WTC11 (cell line): ENCODE measurements around the gene ARL1. TPM values are rescaled to one million over a fixed set of nuclear protein-coding genes. Genes with fewer than 3 reads are reported as not detected.

Source experiments
- ATF3 ChIP-seq: sonication (generic); formaldehyde crosslinking; conservative IDR thresholded peaks from 2 replicates; pipeline ENCODE4 v1.8.1; 2022; ENCODE audit warnings: mild to moderate bottlenecking, missing genetic modification reagents
- ELF4 ChIP-seq: sonication (generic); formaldehyde crosslinking; IDR thresholded peaks from 2 replicates; pipeline ENCODE4 v1.8.1; 2022; ENCODE audit warnings: low read depth, mild to moderate bottlenecking, moderate library complexity, missing genetic modification reagents
- ERG ChIP-seq: fragments of 250-450 bp; sonication (Bioruptor Pico); IDR thresholded peaks from 2 replicates; pipeline ENCODE4 v1.8.0; 2021; ENCODE audit warnings: mild to moderate bottlenecking
- ETV6 ChIP-seq: sonication (generic); formaldehyde crosslinking; IDR thresholded peaks from 2 replicates; pipeline ENCODE4 v1.8.1; 2022; ENCODE audit warnings: mild to moderate bottlenecking, missing genetic modification reagents
- GTF2I ChIP-seq: fragments of 250-450 bp; sonication (Bioruptor Pico); conservative IDR thresholded peaks from 2 replicates; pipeline ENCODE4 v1.4.0; 2021; ENCODE audit warnings: mild to moderate bottlenecking
- HMGA2 ChIP-seq: fragments of 250-450 bp; sonication (Bioruptor Pico); IDR thresholded peaks from 2 replicates; pipeline ENCODE4 v1.4.0; 2021; ENCODE audit warnings: mild to moderate bottlenecking, moderate library complexity
- HMGXB4 ChIP-seq: sonication (generic); formaldehyde crosslinking; IDR thresholded peaks from 2 replicates; pipeline ENCODE4 v1.8.1; 2023; ENCODE audit warnings: mild to moderate bottlenecking, moderate library complexity, missing genetic modification reagents
- KAT7 ChIP-seq: sonication (generic); formaldehyde crosslinking; IDR thresholded peaks from 2 replicates; pipeline ENCODE4 v1.8.1; 2023; ENCODE audit warnings: missing genetic modification reagents, mild to moderate bottlenecking, borderline replicate concordance
- OVOL2 ChIP-seq: fragments of 250-450 bp; sonication (Bioruptor Pico); IDR thresholded peaks from 2 replicates; pipeline ENCODE4 v1.9.0; 2021; ENCODE audit warnings: mild to moderate bottlenecking, borderline replicate concordance
- SMAD4 ChIP-seq: sonication (generic); formaldehyde crosslinking; IDR thresholded peaks from 2 replicates; pipeline ENCODE4 v1.8.0; 2022; ENCODE audit warnings: mild to moderate bottlenecking, missing genetic modification reagents
- USF1 ChIP-seq: sonication (generic); formaldehyde crosslinking; IDR thresholded peaks from 2 replicates; pipeline ENCODE4 v1.8.0; 2022; ENCODE audit warnings: mild to moderate bottlenecking, missing genetic modification reagents
- ZNF121 ChIP-seq: sonication (generic); formaldehyde crosslinking; IDR thresholded peaks from 2 replicates; pipeline ENCODE4 v1.8.0; 2023; ENCODE audit warnings: missing genetic modification reagents
- ZNF396 ChIP-seq: fragments of 250-450 bp; sonication (Bioruptor Pico); IDR thresholded peaks from 2 replicates; pipeline ENCODE4 v1.8.0; 2021; ENCODE audit warnings: mild to moderate bottlenecking, moderate library complexity, borderline replicate concordance
- ZNF416 ChIP-seq: fragments of 250-450 bp; sonication (Bioruptor Pico); IDR thresholded peaks from 2 replicates; pipeline ENCODE4 v1.9.0; 2021; ENCODE audit warnings: mild to moderate bottlenecking, inconsistent platforms
- total RNA-seq: library from RNA; stranded (reverse); gene quantifications from 3 replicates; pipeline ENCODE4 v1.2.3, GENCODE V29; 2021
- TF ChIP-seq, protein P1 (sequence below): sonication (generic); formaldehyde crosslinking; IDR thresholded peaks from 2 replicates; pipeline ENCODE4 v1.8.0; 2022; ENCODE audit warnings: mild to moderate bottlenecking, missing genetic modification reagents
- TF ChIP-seq, protein P2 (sequence below): sonication (generic); formaldehyde crosslinking; IDR thresholded peaks from 2 replicates; pipeline ENCODE4 v1.8.0; 2023; ENCODE audit warnings: missing genetic modification reagents, mild to moderate bottlenecking, borderline replicate concordance
- TF ChIP-seq, protein P3 (sequence below): fragments of 250-450 bp; sonication (Bioruptor Pico); IDR thresholded peaks from 2 replicates; pipeline ENCODE4 v2.1.2; 2022; ENCODE audit warnings: mild to moderate bottlenecking, moderate library complexity
- TF ChIP-seq, protein P4 (sequence below): sonication (generic); formaldehyde crosslinking; IDR thresholded peaks from 2 replicates; pipeline ENCODE4 v1.8.1; 2023; ENCODE audit warnings: mild to moderate bottlenecking, missing genetic modification reagents, borderline replicate concordance

ARL1 gene
- total RNA-seq, 1 experiment from 2014 or later, result 67.8 TPM

DNA sequence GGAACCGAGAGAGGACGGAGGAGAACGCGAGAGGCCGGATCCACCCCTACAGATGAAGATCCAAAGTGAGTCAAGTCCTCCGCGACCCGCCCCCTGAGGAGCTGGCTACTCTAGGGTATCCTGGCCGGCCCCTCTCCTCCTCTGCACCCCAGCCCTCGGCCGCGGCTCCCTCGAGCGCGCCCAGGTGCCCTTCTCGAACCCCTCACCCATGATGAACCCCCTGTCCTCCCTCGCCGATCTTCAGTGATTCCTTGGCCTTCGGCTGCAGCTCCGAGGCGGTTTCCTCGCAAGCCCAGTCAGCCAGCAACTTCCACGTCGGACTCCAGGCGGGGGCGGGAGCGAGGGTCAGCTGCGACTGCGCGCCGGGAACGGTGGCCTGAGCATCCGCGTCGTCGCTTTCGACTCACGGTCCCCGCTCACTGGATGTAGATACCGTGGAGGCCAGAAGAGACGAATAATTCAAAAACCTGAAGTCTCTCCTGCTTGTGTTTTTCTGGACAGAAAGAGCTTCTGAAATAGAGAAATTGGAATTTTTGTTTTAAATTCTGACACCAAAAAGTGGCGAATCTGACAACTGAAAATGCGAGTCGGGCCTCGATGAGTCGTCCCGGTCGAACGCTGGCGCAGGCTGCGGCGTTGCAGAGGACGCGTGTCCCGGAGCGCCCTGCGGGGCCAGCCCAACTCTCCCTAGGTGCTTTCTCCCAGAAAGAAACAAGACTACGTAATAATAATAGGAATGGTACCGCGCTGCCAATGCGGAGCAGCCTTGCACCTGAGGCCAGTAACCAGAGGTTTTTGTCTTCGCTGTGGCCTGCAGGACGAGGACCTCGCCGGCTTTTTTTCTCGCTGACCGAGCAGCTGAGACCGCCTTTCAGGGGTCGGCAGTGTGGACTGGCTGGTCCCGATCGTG, at the start of gene ARL1 (continued):
- TF ChIP-seq, protein P1, sequence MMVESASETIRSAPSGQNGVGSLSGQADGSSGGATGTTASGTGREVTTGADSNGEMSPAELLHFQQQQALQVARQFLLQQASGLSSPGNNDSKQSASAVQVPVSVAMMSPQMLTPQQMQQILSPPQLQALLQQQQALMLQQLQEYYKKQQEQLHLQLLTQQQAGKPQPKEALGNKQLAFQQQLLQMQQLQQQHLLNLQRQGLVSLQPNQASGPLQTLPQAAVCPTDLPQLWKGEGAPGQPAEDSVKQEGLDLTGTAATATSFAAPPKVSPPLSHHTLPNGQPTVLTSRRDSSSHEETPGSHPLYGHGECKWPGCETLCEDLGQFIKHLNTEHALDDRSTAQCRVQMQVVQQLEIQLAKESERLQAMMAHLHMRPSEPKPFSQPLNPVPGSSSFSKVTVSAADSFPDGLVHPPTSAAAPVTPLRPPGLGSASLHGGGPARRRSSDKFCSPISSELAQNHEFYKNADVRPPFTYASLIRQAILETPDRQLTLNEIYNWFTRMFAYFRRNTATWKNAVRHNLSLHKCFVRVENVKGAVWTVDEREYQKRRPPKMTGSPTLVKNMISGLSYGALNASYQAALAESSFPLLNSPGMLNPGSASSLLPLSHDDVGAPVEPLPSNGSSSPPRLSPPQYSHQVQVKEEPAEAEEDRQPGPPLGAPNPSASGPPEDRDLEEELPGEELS, result no peak; the same call in 1 of the 2 replicates
- TF ChIP-seq HMGXB4 (CRISPR knock-in tag) (peak; percentile 48; the same call in 1 of the 2 replicates), ZNF416 (no peak), ZNF121 (CRISPR knock-in tag) (no peak), ZNF396 (no peak), USF1 (peak; percentile 49; the same call in 1 of the 2 replicates), KAT7 (CRISPR knock-in tag) (peak; percentile 64; the same call in 1 of the 2 replicates), ELF4 (CRISPR knock-in tag) (no peak), HMGA2 (CRISPR knock-in tag) (no peak), ETV6 (CRISPR knock-in tag) (0 out of 2 replicates have a peak, but pooled peaks have one; percentile 14), GTF2I (no peak), OVOL2 (CRISPR knock-in tag) (no peak), ERG (CRISPR knock-in tag) (no peak), ATF3 (CRISPR knock-in tag) (no peak), SMAD4 (no peak)
- TF ChIP-seq, protein P2, sequence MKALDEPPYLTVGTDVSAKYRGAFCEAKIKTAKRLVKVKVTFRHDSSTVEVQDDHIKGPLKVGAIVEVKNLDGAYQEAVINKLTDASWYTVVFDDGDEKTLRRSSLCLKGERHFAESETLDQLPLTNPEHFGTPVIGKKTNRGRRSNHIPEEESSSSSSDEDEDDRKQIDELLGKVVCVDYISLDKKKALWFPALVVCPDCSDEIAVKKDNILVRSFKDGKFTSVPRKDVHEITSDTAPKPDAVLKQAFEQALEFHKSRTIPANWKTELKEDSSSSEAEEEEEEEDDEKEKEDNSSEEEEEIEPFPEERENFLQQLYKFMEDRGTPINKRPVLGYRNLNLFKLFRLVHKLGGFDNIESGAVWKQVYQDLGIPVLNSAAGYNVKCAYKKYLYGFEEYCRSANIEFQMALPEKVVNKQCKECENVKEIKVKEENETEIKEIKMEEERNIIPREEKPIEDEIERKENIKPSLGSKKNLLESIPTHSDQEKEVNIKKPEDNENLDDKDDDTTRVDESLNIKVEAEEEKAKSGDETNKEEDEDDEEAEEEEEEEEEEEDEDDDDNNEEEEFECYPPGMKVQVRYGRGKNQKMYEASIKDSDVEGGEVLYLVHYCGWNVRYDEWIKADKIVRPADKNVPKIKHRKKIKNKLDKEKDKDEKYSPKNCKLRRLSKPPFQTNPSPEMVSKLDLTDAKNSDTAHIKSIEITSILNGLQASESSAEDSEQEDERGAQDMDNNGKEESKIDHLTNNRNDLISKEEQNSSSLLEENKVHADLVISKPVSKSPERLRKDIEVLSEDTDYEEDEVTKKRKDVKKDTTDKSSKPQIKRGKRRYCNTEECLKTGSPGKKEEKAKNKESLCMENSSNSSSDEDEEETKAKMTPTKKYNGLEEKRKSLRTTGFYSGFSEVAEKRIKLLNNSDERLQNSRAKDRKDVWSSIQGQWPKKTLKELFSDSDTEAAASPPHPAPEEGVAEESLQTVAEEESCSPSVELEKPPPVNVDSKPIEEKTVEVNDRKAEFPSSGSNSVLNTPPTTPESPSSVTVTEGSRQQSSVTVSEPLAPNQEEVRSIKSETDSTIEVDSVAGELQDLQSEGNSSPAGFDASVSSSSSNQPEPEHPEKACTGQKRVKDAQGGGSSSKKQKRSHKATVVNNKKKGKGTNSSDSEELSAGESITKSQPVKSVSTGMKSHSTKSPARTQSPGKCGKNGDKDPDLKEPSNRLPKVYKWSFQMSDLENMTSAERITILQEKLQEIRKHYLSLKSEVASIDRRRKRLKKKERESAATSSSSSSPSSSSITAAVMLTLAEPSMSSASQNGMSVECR (CRISPR knock-in tag), result peak; percentile 45; the same call in 1 of the 2 replicates
- TF ChIP-seq, protein P3, sequence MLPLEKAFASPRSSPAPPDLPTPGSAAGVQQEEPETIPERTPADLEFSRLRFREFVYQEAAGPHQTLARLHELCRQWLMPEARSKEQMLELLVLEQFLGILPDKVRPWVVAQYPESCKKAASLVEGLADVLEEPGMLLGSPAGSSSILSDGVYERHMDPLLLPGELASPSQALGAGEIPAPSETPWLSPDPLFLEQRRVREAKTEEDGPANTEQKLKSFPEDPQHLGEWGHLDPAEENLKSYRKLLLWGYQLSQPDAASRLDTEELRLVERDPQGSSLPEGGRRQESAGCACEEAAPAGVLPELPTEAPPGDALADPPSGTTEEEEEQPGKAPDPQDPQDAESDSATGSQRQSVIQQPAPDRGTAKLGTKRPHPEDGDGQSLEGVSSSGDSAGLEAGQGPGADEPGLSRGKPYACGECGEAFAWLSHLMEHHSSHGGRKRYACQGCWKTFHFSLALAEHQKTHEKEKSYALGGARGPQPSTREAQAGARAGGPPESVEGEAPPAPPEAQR, result no peak
- TF ChIP-seq, protein P4, sequence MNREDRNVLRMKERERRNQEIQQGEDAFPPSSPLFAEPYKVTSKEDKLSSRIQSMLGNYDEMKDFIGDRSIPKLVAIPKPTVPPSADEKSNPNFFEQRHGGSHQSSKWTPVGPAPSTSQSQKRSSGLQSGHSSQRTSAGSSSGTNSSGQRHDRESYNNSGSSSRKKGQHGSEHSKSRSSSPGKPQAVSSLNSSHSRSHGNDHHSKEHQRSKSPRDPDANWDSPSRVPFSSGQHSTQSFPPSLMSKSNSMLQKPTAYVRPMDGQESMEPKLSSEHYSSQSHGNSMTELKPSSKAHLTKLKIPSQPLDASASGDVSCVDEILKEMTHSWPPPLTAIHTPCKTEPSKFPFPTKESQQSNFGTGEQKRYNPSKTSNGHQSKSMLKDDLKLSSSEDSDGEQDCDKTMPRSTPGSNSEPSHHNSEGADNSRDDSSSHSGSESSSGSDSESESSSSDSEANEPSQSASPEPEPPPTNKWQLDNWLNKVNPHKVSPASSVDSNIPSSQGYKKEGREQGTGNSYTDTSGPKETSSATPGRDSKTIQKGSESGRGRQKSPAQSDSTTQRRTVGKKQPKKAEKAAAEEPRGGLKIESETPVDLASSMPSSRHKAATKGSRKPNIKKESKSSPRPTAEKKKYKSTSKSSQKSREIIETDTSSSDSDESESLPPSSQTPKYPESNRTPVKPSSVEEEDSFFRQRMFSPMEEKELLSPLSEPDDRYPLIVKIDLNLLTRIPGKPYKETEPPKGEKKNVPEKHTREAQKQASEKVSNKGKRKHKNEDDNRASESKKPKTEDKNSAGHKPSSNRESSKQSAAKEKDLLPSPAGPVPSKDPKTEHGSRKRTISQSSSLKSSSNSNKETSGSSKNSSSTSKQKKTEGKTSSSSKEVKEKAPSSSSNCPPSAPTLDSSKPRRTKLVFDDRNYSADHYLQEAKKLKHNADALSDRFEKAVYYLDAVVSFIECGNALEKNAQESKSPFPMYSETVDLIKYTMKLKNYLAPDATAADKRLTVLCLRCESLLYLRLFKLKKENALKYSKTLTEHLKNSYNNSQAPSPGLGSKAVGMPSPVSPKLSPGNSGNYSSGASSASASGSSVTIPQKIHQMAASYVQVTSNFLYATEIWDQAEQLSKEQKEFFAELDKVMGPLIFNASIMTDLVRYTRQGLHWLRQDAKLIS (CRISPR knock-in tag), result no peak
- TF ChIP-seq, all 79 proteins: peak for 10
